Left renal cortex interstitium (tissue), 4 donors: ENCODE data around the gene BAZ1A. TPM values are rescaled to one million over a fixed set of nuclear protein-coding genes. Genes with fewer than 3 reads are reported as not detected.
"Not testable (repeated sequence)": the region's sequence is repeated elsewhere in the genome, so short reads cannot be mapped to it uniquely, and the experiment has no call there.

ENCODE experiments used
- DNase-seq, 4 donors: peaks; one replicate each; pipeline ENCODE4 v3.0.0-alpha.2; 2013; ENCODE audit warnings: low read depth in 4 of 4, low spot score in 2 of 4, missing footprints in 1 of 4
- polyA plus RNA-seq, 4 donors: library from polyadenylated mRNA; unstranded; fragments of 120-200 nt; gene quantifications; one replicate each; pipeline ENCODE4 v1.2.1, GENCODE V29; 2013; ENCODE audit not compliant: insufficient read length in 4 of 4

BAZ1A gene
- polyA plus RNA-seq, 4 donors = 24.8 to 36.0 (median 28.1) TPM

DNA sequence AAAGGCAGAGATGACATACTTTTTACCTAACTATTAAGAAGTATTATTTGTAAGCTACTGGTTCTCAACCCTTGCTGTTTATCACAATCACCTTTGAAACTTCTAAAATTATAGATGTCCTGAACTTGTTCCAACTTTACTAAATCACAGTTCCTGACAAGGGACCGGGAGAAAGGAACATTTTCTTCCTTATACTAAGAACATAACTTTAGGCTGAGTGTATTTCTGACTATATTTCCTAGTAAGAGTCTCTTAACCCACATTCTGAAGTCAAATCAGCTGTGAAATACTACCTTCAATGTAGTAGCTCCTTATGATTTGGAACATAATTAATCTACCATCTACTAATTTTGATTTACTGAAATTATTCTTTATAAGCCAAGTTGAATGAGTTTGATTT, 80.2 kb downstream of the BAZ1A start:
- no peak for DNase-seq

DNA sequence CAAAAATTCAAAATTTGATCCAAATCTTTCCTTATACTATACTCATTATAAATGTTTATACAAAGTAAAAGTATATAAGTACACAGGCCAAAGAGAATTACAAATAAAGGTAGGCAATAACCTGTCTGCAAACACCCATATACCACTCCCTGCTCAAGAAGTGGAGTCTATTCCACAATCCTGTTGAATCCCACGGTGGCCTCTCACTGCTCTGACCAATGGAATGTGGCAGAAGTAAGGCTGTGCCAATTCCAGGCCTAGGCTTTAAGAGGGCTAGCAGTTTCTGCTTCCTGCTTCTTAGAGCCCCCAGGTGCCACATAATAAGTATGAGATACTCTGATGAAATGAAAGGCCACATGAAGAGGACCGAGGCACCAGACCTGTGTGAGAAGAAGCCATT, 80.9 kb downstream of the BAZ1A start:
- no peak for DNase-seq

DNA sequence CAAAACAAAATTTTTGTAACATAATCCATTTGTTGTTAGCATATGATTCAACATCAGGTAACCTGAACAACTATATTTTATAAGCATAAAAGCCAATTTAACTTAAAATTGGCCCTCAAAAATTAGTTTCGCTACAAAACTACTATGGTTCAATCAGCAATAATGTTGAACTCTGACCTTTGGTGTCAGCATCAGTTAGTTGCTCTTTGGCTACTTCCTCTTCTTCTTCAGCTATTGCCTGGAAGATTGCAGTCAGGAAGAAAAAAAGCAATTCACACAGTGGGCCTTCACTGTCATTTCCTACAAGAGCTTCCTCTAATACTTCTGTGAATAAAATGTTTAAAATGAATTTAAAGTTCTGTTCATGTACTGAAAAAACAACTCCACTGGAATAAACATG, 82.6 kb downstream of the BAZ1A start:
- DNase-seq = no peak

DNA sequence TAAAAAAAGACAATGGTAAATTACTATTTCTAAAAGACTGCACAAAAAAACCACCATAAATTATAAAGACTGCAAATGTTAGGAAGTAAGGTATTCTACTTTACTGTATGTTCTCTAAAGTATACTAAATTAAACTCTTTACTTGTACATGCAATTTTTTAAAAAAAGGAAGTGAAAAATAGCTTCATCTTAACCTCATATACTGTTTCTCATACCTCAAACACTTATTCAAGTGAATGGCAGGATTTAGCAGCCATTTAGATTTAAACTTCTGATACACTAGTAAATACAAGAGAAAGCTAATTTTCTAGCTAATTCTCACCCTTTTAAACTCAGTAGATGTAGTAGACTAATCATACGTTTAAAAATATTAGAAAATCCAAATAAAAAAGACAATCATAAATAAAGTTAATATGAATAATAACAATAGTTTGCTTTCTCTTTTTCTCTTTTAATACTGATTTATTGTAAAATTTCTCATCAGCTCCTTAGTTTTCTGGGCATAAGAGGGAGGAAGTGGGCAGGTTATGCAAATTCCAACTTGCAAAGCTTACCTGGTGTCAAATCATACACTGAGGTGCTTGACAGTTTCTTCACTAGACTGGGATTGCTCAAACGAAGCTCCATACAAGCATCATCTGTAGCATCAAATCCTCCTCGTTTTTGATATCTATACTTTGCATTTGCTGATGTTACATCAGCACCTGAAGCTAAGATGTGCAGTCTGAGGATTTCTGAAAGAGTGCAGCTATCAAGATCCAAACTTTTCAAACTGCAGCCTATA, 89.7 kb downstream of the BAZ1A start:
- DNase-seq = no peak

DNA sequence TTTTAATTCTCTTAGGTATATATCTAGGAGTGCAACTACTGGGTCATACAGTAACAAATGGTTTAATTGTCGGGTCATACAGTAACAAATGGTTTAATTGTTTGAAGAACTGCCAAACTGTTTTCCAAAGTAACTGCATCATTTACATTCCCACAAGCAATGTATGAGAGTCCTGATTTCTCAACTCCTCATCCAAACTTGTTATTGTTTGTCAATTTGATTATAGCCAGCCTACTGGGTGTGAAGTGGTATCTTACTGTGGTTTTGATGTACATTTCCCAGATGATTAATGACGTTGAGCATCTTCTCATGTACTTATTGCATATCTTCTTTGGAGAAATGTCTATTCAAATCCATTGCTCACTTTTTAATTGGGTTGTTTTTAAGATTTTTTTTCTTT, 93.1 kb downstream of the BAZ1A start:
- DNase-seq = no peak

DNA sequence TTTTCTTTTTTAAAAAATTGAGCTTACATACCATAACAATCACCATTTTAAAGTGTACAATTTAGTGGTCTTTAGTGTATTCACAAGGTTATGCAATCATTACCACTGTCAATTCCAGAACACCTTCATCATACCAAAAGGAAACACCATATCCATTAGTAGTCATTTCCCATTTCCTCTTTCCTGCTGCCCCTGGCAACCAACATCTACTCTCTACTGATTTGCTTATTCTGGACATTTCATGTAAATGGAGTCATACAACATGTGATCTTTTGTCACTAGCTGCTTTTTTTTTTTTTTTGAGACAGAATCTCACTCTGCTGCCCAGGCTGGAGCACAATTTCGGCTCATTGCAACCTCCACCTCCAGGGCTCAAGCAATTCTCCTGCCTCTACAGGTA, 93.9 kb downstream of the BAZ1A start:
- DNase-seq = no peak

DNA sequence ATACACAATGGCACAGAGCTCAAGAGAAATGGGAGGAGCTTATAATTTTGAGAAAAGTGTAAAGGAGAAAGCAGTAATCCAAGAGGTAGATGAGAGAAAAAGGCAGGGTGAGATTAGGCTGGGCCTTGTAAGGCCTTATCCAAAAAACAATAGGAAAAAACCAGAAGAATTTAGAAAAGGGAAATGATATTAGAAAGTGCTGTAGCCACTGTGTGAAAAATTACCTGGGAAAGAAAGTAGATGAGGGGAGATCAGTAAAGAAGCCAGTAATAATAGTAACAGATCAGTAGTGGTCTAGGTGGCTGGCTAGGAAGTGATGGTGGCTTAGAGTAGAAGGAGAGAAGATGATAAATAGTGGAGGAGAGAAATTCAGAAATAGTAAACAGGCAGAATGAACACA, 94.5 kb downstream of the BAZ1A start:
- no peak for DNase-seq

DNA sequence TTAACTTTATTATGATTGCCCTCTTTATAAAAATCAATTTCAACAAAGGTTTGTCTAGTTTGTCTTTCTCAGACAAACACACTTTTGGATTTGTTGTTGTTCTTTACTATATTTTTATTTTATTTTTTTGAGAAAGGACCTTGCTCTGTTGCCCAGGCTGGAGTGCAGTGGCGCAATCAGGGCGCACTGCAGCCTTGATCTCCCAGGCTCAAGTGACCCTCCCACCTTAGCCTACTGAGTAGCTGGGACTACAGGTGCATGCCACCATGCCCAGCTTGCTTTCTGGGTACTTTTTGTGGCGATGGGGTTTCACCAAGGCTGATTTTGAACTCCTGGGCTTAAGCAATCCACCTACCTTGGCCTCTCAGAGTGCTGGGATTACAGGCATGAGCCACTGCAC, 96.4 kb downstream of the BAZ1A start:
- DNase-seq = no peak

DNA sequence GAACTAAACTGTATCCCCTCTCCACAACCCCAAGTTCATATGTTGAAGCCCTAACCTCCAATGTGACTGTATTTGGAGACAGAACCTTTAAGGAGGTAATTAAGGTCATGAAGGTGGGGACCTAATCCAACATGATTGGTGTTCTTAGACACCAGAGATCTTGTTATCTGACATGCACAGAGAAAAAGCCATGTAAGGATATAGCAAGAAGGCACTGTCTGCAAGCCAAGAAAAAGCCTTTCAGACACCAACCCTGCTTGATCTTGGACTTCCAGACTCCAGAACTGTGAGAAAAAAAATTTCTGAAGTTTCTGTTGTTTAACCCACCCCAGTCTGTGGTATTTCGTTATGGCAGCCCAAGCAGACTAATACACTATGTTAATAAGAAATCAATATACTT, 98.5 kb downstream of the BAZ1A start:
- DNase-seq = no peak

DNA sequence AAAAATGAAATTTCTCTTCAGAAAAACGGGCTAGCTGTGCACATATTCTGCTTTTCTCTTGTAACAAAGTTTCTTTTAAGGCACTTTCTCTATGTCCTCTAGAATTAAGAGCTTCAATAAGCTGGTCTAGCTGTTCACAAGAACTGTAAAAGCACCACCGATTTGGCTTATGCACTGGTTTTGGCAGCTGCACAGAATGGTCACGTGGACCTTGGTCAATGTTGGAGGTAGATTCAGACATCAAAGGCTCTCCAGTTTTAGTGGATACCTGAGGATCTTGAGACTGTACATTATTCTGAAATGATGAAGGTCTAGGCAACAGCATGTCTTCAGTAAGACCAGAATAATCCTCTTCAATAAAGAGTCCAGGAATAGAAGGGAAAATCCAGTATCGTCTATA, 99.2 kb downstream of the BAZ1A start:
- DNase-seq = no peak

DNA sequence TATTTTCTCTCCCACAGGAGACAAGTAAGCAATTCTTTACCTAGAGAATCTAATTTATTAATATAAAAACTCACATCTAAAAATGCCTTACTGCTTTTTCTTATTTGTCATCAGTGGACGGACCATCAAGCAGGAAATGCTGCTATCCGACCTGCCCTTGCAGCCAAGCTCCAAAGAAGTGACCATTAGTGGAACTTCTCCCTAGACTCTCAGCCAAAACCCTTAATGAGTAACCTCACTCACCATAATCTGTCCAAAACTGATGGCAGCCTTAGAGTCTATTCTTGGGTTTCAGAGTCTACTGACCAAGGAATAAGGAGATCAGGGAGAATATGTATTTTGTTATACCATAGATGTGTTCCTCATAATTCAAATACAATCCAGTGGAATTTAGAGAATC, 99.8 kb downstream of the BAZ1A start:
- no peak for DNase-seq

DNA sequence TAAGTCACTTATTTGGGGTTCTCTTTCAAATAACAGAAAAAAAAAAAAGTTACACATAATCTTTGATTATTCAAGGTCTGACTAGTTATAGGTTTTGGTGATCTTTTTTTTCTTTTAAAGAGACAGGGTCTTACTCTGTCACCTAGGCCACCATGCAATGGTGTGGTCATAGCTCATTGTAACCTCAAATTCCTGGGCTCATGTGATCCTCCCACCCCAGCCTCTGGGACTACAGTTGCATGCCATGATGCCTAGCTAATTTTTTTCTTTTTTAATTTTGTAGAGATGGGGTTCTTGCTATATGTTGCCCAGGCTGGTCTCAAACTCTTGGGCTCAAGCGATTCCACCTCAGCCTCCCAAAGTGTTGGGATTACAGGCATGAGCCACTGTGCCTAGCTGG, 104.3 kb downstream of the BAZ1A start:
- no peak for DNase-seq

DNA sequence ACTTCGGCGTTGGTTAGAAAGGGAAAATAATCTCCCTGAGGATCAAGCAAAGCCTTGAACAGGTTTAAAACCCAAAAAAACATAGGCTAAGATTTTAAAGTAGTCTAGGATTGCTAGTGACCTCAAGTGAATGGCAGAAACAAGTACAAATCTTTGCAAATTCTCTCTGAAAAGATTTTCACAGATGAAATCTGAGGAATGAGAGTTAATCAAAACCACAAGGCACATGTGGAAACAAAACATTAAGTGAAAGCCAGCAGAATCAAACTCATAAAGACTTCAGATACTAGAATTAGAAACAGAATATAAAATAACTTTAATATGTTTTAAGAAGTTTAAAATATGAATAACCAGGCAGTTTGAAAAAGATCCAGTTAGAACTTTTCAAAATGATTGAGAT, 108.6 kb downstream of the BAZ1A start:
- no peak for DNase-seq

DNA sequence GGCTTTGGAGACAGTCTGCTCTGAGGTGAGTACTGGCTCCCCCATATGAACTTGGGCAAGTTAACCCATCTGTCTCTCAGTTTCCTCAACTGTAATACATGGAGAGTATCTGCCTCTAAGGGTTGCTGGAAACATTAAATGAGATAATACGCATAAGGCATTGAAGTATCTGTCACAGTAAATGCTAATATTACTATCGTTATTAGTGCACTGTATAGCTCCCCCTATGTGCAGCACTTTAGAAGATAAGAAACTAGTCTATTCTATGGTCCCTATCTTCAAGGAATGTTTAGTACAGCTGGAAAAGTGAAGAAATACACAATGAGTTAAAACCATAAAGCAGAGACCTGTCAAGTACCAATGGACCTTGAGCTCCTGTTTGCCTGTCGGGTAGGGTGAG, 109.1 kb downstream of the BAZ1A start:
- no peak for DNase-seq

DNA sequence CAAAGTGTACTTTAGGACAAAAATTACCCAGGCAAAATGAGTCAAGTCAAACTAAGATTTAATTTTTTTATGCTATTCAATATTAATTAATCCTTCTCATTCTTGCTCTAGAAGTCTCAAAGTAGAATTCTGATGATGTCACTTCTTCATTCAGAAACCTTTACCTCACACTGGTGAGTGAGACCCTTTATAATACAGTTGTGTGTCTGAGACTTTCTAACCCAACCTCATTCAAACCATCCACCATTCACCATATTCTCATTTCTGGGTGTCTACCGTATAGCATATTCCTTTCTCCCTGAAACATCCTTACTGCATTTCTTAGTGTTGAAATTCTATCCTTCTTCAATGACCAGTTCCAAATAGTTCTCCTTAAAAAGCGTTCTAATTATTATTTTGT, 119.9 kb downstream of the BAZ1A start:
- no peak for DNase-seq

DNA sequence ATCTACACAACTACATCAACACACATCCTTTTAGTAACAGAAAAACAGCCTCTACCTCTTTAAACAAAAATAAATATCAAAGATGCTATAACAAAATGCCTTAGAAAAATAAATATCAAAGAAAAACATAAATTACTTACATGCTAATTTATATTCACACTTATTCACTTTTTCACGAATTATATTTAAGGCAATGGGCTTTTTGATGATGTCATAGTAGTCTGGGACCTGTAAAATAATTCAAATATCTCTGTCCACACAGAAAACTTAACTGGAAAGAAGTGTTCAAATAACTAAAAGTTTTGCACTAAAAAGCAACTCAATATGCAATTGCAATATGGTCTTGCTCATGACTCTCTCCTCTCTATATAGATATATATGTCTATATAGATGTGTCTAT, 120.5 kb downstream of the BAZ1A start:
- no peak for DNase-seq

DNA sequence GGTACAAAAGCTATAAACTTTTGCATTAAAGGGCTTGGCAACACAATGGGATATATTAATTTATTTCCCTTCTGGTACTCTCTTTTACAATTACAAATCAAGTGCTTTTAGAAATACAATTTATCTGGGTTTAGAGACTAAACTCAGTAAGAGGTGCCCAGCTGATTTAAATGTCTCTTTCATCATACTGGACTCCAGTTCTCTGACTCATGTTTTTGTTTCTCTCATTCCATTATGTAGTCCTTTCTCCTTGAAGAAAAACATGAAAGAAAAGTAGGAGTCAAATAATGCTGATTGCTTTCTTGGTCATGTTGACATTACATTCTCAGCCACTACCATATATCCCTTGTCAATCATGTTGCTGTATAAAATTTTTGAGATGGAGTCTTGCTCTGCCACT, 124.5 kb downstream of the BAZ1A start:
- no peak for DNase-seq

DNA sequence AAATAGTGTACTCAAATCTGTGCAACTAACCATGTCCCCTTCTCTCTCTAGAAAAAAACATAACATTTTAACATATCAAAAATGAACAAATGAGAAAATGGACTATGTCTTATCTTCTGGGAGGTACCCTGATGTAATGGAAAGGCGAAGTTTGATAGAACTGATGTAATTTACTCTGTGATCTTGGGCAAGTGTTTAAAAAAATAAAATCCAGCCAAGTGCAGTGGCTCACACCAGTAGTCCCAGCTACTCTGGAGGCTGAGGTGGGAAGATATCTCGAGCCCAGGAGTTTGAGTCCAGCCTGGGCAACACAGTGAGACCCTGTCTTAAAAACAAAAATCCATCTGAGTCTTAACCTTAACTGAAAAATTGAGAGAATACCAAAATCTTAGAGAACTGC, 124.9 kb downstream of the BAZ1A start:
- no peak for DNase-seq

DNA sequence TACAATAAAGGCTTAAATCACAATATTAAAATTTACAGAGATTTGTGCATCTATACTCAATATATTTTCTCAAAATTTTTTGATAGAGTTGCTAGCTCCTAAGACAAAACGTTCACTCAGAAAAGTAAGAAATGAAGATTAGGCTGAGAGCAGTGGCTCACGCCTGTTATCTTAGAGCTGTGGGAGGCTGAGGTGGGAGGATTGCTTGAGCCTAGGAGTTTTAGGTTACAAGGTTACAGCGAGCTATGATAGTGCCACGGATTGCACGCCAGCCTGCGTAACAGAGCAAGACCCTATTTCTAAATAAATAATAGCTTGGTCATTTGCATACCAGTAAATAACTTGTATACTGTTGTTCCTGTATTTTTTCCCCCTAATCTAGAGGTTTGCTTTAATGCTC, 125.8 kb downstream of the BAZ1A start:
- no peak for DNase-seq

DNA sequence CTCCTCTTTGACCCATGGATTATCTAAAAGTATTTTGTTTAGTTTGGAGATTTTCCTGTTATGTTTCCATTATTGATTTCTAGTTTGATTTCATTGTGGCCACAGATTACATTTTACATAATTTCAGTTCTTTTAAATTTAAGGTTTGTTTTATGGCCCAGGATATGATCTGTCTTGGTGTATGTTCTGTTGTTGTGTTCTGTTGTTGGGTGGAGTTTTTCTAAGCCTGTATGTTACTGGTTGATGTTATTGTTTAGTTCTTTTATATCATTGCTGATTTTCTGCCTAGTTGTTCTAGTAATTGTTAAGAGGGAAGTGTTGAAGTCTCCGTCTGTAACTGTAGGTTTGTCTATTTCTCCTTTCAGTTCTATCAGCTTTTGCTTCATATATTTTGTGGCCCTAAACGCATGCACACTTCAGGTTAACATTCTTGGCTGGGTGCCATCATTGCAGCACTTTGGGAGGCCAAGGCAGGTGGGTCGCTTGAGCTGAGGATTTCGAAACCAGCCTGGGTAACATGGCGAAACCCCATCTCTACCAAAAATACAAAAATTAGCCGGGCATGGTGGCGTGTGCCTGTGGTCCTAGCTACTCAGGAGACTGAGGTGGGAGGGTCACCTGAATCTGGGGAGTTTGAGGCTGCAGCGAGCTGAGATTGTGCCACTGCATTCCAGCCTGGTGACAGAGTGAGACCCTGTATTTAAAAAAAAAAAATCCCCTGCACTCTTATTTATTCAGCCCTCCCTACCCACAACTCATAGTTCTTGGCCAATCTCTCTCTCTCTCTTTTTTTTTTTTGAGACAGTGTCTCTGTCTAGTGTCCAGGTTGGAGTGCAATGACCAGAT, 132.7 kb downstream of the BAZ1A start:
- DNase-seq = no peak

DNA sequence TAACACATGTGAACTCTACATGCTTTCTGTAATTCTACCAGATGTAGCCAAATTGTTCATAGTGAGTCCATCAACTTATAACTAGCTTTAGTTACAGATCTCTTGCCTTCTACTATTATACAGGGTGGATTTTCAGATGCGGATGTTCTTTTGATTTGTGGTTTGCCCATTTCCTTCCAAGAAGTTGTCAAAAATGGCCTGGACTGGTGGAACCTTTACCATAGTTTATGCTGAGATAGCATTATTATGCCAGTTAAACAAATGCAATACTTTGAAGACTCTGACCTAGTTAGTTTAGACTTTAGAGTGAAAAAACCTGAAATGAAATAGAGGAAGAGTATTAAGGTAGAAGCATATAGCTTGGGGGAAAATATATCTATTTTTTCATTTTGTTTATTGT, 133.3 kb downstream of the BAZ1A start:
- no peak for DNase-seq

DNA sequence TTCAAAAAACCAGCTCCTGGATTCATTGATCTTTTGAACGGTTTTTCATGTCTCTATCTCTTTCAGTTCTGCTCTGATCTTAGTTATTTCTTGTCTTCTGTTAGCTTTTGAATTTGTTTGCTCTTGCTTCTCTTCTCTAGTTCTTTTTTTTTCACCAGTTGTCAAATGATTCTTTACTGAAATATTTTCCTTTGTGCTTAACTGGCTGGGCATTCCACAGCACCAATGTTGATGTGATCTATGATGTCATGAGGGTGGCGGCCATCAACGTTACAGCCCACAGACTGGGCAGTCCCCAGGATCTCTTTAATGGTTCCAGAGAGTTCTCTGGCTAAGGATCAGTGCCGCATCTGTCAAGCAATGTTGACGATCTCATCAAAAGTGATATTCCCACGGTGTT, 135.0 kb downstream of the BAZ1A start:
- not testable (repeated sequence) for DNase-seq
